H1 (cell line): ENCODE measurements around the gene GON4L.
"Not testable (repeated sequence)": the region's sequence is repeated elsewhere in the genome, so short reads cannot be mapped to it uniquely, and the experiment has no call there.

Experiments used
- EP300 ChIP-seq, 2 experiments: IDR thresholded peaks; 1 replicate in 1 of 2; 2 replicates in 1 of 2; pipeline ENCODE4 v1.6.1; 2011 to 2012; ENCODE audit warnings: low read depth in 2 of 2, low read length in 2 of 2, mild to moderate bottlenecking in 2 of 2, borderline replicate concordance in 1 of 2, inconsistent platforms in 1 of 2, moderate library complexity in 1 of 2
- EZH2 ChIP-seq: fragments of 200-600 bp; sonication (generic); IDR thresholded peaks from 2 replicates; pipeline ENCODE4 v1.7.1; 2012; ENCODE audit warnings: low read depth, mild to moderate bottlenecking, moderate library complexity, low read length, inconsistent platforms; ENCODE audit not compliant: severe bottlenecking
- GABPA ChIP-seq: IDR thresholded peaks from 2 replicates; pipeline ENCODE4 v1.6.1; 2011; ENCODE audit warnings: mild to moderate bottlenecking, low read length, moderate library complexity, borderline replicate concordance; ENCODE audit not compliant: insufficient read depth
- POLR2AphosphoS5 ChIP-seq: IDR thresholded peaks from 2 replicates; pipeline ENCODE4 v1.6.1; 2011; ENCODE audit warnings: low read depth, low read length
- SIN3A ChIP-seq, 2 experiments: IDR thresholded peaks in 1 of 2; conservative IDR thresholded peaks in 1 of 2; 2 replicates each; pipeline ENCODE4 v1.6.1; 2011 to 2012; ENCODE audit warnings: low read length in 2 of 2, improper control_type of control experiment in 1 of 2, low read depth in 1 of 2, mild to moderate bottlenecking in 1 of 2
- YY1 ChIP-seq: IDR thresholded peaks from 2 replicates; pipeline ENCODE4 v1.6.1; 2011; ENCODE audit warnings: low read depth, mild to moderate bottlenecking, low read length
- TF ChIP-seq, protein P1 (sequence below), 3 experiments: IDR thresholded peaks; 1 replicate in 2 of 3; 2 replicates in 1 of 3; pipeline versions ENCODE4 v1.5.1 to v1.6.1; 2011; ENCODE audit warnings: low read length in 3 of 3, mild to moderate bottlenecking in 3 of 3, inconsistent platforms in 2 of 3, low read depth in 1 of 3, moderate library complexity in 1 of 3; ENCODE audit not compliant: insufficient read depth in 1 of 3; ENCODE audit errors: control extremely low read depth in 1 of 3

DNA sequence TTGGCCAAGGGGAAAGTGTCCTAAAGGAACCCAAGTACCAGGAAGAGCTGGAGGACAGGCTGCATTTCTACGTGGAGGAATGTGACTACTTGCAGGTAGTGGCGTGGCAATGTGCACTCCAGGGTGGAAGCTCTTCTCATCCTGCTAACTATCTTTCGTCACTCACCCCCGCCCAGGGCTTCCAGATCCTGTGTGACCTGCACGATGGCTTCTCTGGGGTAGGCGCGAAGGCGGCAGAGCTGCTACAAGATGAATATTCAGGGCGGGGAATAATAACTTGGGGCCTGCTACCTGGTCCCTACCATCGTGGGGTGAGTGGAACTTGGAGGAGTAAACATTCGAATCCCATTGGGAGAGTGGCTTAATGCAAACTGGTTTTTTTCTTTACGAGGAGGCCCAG is 109.4 kb downstream of the GON4L start:
- TF ChIP-seq SIN3A (conservative IDR thresholded peaks at IDR 0.05 in 1 of 2, IDR thresholded peaks at IDR 0.05 in 1 of 2; ENCODE audit: low read depth in 1 of 2, low read length in 2 of 2); GABPA; EP300 (IDR thresholded peaks at IDR 0.05; ENCODE audit: borderline replicate concordance in 1 of 2, low read depth in 2 of 2, low read length in 2 of 2); POLR2AphosphoS5; YY1; EZH2: not testable (repeated sequence)
- TF ChIP-seq, protein P1, sequence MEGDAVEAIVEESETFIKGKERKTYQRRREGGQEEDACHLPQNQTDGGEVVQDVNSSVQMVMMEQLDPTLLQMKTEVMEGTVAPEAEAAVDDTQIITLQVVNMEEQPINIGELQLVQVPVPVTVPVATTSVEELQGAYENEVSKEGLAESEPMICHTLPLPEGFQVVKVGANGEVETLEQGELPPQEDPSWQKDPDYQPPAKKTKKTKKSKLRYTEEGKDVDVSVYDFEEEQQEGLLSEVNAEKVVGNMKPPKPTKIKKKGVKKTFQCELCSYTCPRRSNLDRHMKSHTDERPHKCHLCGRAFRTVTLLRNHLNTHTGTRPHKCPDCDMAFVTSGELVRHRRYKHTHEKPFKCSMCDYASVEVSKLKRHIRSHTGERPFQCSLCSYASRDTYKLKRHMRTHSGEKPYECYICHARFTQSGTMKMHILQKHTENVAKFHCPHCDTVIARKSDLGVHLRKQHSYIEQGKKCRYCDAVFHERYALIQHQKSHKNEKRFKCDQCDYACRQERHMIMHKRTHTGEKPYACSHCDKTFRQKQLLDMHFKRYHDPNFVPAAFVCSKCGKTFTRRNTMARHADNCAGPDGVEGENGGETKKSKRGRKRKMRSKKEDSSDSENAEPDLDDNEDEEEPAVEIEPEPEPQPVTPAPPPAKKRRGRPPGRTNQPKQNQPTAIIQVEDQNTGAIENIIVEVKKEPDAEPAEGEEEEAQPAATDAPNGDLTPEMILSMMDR (IDR thresholded peaks at IDR 0.05; ENCODE audit: control extremely low read depth in 1 of 3, insufficient read depth in 1 of 3, low read depth in 1 of 3, low read length in 3 of 3) = not testable (repeated sequence)
